ENCODE measurements around the gene TFCP2L1. TPM values are rescaled to one million over a fixed set of nuclear protein-coding genes. Genes with fewer than 3 reads are reported as not detected.

The TFCP2L1 gene
- total and polyA plus RNA-seq, 2 donors (not counting 1 experiment from before 2014, with no cell fraction given): not detected

- H3K4me3 ChIP-seq (replicated peaks in 1 of 4; ENCODE audit: control extremely low read depth in 1 of 4, insufficient read depth in 1 of 4, low read depth in 3 of 4, low read length in 4 of 4): no peak overlapping the region
- TF ChIP-seq CTCF (conservative IDR thresholded peaks at IDR 0.05 in 1 of 2, IDR thresholded peaks at IDR 0.05 in 1 of 2; ENCODE audit: low read depth in 1 of 2, low read length in 2 of 2) (no peak), EZH2 (IDR thresholded peaks at IDR 0.05; ENCODE audit: low read length, missing control alignments) (no peak)
Observed at GRCh38 chr2:121199281-121200010, 85.6 kb downstream of the TFCP2L1 start.

GRCh38 chr2:121197369-121198091 is 87.5 kb downstream of the TFCP2L1 start:
- Histone ChIP-seq H4K20me1 (ENCODE audit: control insufficient read depth, extremely low read depth, insufficient read depth, low read length) (no peaks in the 10 kb centered on the region), H3K36me3 (ENCODE audit: control insufficient read depth, insufficient read depth, low read length) (no peaks in the 10 kb centered on the region), H3K4me1 (ENCODE audit: control insufficient read depth, extremely low read depth, insufficient read depth, low read length) (no peaks in the 10 kb centered on the region), H3K27ac (ENCODE audit: insufficient read depth, low read length) (no peak overlapping the region), H3K9me3 (ENCODE audit: control insufficient read depth, insufficient read depth, low read depth, low read length) (no peaks in the 10 kb centered on the region), H3K4me3 (replicated peaks in 1 of 4; ENCODE audit: control extremely low read depth in 1 of 4, insufficient read depth in 1 of 4, low read depth in 3 of 4, low read length in 4 of 4) (no peak overlapping the region), H3K4me2 (ENCODE audit: extremely low read depth, insufficient read depth, low read length) (no peak overlapping the region), H3K27me3 (ENCODE audit: control insufficient read depth, insufficient read depth, low read length) (no peaks in the 10 kb centered on the region), H2AFZ (ENCODE audit: low read length) (no peak overlapping the region), H3K79me2 (ENCODE audit: control insufficient read depth, insufficient read depth, low read length) (no peaks in the 10 kb centered on the region), H3K9ac (ENCODE audit: insufficient read depth, low read length) (no peak overlapping the region)
- TF ChIP-seq EZH2 (IDR thresholded peaks at IDR 0.05; ENCODE audit: low read length, missing control alignments) (no peak), CTCF (conservative IDR thresholded peaks at IDR 0.05 in 1 of 2, IDR thresholded peaks at IDR 0.05 in 1 of 2; ENCODE audit: low read depth in 1 of 2, low read length in 2 of 2) (no peak)
- peak; percentile 39 to 61 for DNase-seq (ENCODE audit: low read depth in 2 of 2)

More at GRCh38 chr2:121199281-121200010, 85.6 kb downstream of the TFCP2L1 start:
- no peaks in the 10 kb centered on the region for H4K20me1 ChIP-seq (ENCODE audit: control insufficient read depth, extremely low read depth, insufficient read depth, low read length)
- no peak overlapping the region for H2AFZ ChIP-seq (ENCODE audit: low read length)
- H3K4me2 ChIP-seq (ENCODE audit: extremely low read depth, insufficient read depth, low read length): no peak overlapping the region
- H3K79me2 ChIP-seq (ENCODE audit: control insufficient read depth, insufficient read depth, low read length): no peaks in the 10 kb centered on the region
- no peaks in the 10 kb centered on the region for H3K36me3 ChIP-seq (ENCODE audit: control insufficient read depth, insufficient read depth, low read length)
- H3K9me3 ChIP-seq (ENCODE audit: control insufficient read depth, insufficient read depth, low read depth, low read length): no peaks in the 10 kb centered on the region
- no peaks in the 10 kb centered on the region for H3K27me3 ChIP-seq (ENCODE audit: control insufficient read depth, insufficient read depth, low read length)
- H3K27ac ChIP-seq (ENCODE audit: insufficient read depth, low read length): no peak overlapping the region
- DNase-seq (ENCODE audit: low read depth in 2 of 2): no peak
- no peaks in the 10 kb centered on the region for H3K4me1 ChIP-seq (ENCODE audit: control insufficient read depth, extremely low read depth, insufficient read depth, low read length)
- H3K9ac ChIP-seq (ENCODE audit: insufficient read depth, low read length): no peak overlapping the region

- TF ChIP-seq EZH2 (IDR thresholded peaks at IDR 0.05; ENCODE audit: low read length, missing control alignments): no peak
- TF ChIP-seq CTCF (conservative IDR thresholded peaks at IDR 0.05 in 1 of 2, IDR thresholded peaks at IDR 0.05 in 1 of 2; ENCODE audit: low read depth in 1 of 2, low read length in 2 of 2): no peak
- Histone ChIP-seq H2AFZ (ENCODE audit: low read length) (no peak overlapping the region), H3K9ac (ENCODE audit: insufficient read depth, low read length) (no peak overlapping the region), H3K27me3 (ENCODE audit: control insufficient read depth, insufficient read depth, low read length) (no peaks in the 10 kb centered on the region), H3K9me3 (ENCODE audit: control insufficient read depth, insufficient read depth, low read depth, low read length) (no peaks in the 10 kb centered on the region), H3K4me2 (ENCODE audit: extremely low read depth, insufficient read depth, low read length) (no peak overlapping the region), H3K36me3 (ENCODE audit: control insufficient read depth, insufficient read depth, low read length) (no peaks in the 10 kb centered on the region), H3K79me2 (ENCODE audit: control insufficient read depth, insufficient read depth, low read length) (no peaks in the 10 kb centered on the region), H3K4me3 (replicated peaks in 1 of 4; ENCODE audit: control extremely low read depth in 1 of 4, insufficient read depth in 1 of 4, low read depth in 3 of 4, low read length in 4 of 4) (no peak overlapping the region), H4K20me1 (ENCODE audit: control insufficient read depth, extremely low read depth, insufficient read depth, low read length) (no peaks in the 10 kb centered on the region), H3K27ac (ENCODE audit: insufficient read depth, low read length) (no peak overlapping the region), H3K4me1 (ENCODE audit: control insufficient read depth, extremely low read depth, insufficient read depth, low read length) (no peaks in the 10 kb centered on the region)
- DNase-seq (ENCODE audit: low read depth in 2 of 2): no peak
Observed at GRCh38 chr2:121196849-121197155, 88.2 kb downstream of the TFCP2L1 start.

All from fibroblast of lung (primary cell).